ENCODE measurements around the gene ATG7.
"Not testable (repeated sequence)": the region's sequence is repeated elsewhere in the genome, so short reads cannot be mapped to it uniquely, and the experiment has no call there.

ATG7 gene

GRCh38 chr3:11254876-11255275 lies 17.3 kb upstream of the ATG7 start:
- DNase-seq (ENCODE audit: low spot score): no peak
- no peak for TF ChIP-seq CTCF (IDR thresholded peaks at IDR 0.05; ENCODE audit: extremely low read depth, missing control alignments)

- not testable (repeated sequence) for DNase-seq (ENCODE audit: low spot score)
Measured at GRCh38 chr3:11255537-11255936, 16.7 kb upstream of the ATG7 start.

- no peak for TF ChIP-seq CTCF (IDR thresholded peaks at IDR 0.05; ENCODE audit: extremely low read depth, missing control alignments)
- no peak for DNase-seq (ENCODE audit: low spot score)
Measured at GRCh38 chr3:11258958-11259357, 13.2 kb upstream of the ATG7 start.

GRCh38 chr3:11260460-11260859 lies 11.7 kb upstream of the ATG7 start:
- no peak for TF ChIP-seq CTCF (IDR thresholded peaks at IDR 0.05; ENCODE audit: extremely low read depth, missing control alignments)
- no peak for DNase-seq (ENCODE audit: low spot score)

- no peak for DNase-seq (ENCODE audit: low spot score)
- TF ChIP-seq CTCF (IDR thresholded peaks at IDR 0.05; ENCODE audit: extremely low read depth, missing control alignments): no peak
Measured at GRCh38 chr3:11269007-11269406, 3.2 kb upstream of the ATG7 start.

- no peak for TF ChIP-seq CTCF (IDR thresholded peaks at IDR 0.05; ENCODE audit: extremely low read depth, missing control alignments)
- no peak for DNase-seq (ENCODE audit: low spot score)
Measured at GRCh38 chr3:11272906-11273574, 843 bp downstream of the ATG7 start.

GRCh38 chr3:11273891-11274291 lies 1.7 kb downstream of the ATG7 start:
- DNase-seq (ENCODE audit: low spot score): no peak
- TF ChIP-seq CTCF (IDR thresholded peaks at IDR 0.05; ENCODE audit: extremely low read depth, missing control alignments): no peak

GRCh38 chr3:11274566-11275142 lies 2.5 kb downstream of the ATG7 start:
- DNase-seq (ENCODE audit: low spot score): no peak
- no peak for TF ChIP-seq CTCF (IDR thresholded peaks at IDR 0.05; ENCODE audit: extremely low read depth, missing control alignments)
